Measurements from ENCODE around the gene CFAP251.
A peak's percentile ranks its signal among the peaks of the same experiment; 100 is the strongest.

CFAP251 gene

GRCh38 chr12:121947981-121948380 is 29.6 kb downstream of the CFAP251 start:
- no peak for DNase-seq

DNA sequence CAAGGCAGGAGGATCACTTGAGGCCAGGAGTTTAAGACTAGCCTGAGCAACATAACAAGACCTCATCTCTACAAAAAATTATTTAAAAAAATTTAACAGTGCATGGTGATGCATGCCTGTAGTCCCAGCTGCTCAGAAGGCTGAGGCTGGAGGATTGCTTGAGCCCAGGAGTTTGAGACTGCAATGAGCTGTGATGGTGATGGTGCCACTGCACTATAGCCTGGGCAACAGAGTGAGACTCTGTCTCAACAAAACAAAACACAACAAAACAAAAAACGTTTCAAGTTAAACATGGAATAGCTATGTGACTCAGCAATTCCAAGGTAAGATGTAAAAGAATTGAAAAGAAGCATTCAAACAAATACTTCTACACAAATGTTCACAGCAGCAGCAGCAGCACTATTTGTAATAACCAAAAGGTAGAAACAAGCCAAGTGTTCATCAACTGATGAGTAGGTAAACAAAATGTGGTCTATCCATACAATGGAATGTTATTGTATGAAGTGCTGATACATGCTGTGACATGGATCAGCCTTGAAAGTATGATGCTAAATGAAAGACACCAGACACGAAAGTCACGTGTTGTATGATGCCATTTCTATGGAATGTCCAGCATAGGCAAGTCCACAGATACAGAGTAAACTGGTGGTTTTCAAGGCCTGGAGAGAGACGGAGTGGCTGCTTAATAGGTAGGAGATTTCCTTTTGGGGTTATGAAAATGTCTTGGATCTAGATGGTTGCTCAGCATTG is 31.4 kb downstream of the CFAP251 start:
- DNase-seq, result no peak

GRCh38 chr12:121953117-121953692 is 34.8 kb downstream of the CFAP251 start:
- no peak for DNase-seq

GRCh38 chr12:121953695-121954094 is 35.3 kb downstream of the CFAP251 start:
- peak; percentile 3 for DNase-seq

DNA sequence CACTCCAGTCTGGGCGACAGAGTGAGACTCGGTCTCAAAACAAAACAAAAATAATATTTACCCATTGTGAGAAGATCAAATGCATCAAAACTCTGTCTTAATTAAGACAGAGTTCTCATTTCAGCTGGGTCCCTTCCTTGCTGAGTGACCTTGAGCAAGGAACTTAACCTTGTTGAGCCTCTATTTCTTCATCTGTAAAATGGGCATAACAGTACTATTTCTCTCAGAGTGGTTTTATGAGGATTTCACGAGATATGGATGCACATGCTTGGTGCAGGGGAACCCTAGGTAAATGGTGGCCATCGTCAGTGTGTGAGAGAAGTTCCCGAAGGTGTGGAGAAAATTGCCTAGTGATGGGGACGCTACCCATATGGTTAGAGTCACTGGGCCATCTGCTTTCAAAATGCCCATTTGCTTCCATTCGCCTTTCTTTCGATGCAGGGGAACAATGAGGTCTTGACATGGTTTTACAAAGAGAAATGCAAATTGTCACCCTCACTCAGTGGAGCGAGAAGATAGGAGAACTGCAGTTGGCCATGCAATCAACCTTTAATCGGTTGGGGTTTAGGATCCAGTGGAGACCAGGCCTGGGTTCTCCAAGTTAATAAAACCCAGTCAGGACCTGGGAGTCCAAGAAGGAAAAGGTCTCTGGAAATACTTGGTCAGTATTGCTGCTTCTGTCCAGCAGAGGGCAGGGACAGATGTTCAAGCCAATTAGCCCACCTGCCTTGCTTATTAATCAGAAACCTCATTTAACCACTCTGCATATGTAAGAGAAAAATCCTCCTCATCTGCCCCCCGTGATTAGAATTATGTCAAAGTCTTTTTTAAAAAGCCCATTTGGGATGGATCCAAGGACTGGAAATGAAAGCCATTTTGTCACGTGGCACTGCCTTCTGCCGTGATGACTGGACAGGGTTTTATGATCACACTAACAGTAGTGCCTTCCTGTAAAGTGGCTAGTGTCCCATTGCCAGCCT is 37.2 kb downstream of the CFAP251 start:
- no peak for DNase-seq

DNA sequence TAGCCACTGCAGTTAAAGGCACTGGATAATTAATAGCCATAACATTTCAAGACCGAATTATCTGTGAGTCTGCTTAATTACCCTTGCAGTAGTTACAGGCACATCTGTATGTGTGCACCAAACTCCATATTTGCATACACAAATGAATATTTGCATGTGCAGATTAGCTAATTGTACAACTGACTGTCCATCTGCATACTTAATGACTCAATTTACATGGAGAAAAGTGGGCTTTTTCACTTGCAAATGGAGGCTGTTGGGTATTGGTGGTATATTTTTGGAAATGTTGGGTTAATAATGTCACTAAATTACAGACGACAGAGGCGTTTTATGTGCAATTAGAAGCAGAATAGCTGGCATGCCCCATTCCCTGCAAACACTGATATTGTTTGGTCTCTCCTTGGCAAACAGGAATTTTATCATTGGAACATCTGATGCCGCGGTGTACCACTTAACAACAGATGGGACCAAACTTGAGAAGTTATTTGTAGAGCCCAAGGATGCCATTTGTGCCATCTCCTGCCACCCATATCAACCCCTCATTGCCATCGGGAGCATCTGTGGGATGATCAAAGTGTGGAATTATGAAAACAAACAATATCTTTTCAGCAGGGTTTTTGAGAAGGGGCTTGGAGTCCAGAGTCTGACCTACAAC is 39.6 kb downstream of the CFAP251 start:
- DNase-seq, result peak; percentile 37

- peak; percentile 78 for DNase-seq
Measured at GRCh38 chr12:121958541-121959240, 40.3 kb downstream of the CFAP251 start.

DNA sequence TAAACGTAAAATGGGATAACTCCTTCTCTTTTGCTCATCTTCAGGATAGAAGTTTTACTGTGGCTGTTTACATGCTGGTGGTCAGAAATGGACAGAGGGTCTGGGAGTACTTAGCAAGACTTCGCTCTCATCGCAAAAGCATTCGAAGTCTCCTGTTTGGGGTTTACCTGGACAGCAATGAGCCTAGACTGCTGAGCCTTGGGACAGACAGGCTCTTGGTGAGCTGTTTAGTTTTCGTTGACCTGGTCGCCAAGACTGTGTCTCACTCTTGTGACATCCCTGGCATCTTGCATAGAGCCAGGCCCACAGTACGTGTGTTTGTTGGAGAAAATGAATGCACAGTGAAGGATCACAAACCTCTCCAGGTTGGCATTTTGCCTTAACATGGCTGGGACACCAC is 42.1 kb downstream of the CFAP251 start:
- no peak for DNase-seq

DNA sequence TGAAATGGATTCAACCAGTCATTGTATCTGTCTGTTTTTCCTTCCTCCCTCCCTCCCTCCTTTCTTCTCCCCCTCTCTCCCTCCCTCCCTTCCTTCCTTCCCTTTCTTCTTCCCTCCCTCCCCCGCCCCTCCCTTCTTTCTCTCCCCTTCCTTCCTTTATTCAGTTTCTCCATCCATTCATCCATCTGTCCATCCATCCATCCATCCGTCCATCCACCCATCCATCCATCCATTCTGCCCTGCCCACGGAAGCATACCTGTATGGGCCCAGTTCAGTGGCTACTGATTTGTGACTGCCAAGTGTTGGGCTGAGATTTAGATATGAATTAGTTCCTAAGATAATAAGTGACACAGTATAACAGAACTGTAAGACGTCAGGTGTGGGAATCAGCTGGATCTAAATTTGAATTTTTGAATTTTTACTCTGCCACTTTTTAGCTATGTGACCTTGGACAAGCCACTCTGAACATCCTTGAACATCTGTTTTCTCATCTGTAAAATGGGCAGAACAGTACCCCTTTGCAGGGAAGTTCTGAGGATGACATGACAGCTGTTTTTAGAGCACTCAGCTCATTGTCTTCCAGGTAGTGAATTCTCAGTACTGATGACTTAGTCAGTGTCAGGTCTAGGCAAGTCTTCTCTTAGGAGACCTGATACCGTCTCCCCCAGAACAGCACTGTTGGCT is 42.9 kb downstream of the CFAP251 start:
- no peak for DNase-seq

GRCh38 chr12:121963341-121964018 is 45.1 kb downstream of the CFAP251 start:
- DNase-seq, result no peak

DNA sequence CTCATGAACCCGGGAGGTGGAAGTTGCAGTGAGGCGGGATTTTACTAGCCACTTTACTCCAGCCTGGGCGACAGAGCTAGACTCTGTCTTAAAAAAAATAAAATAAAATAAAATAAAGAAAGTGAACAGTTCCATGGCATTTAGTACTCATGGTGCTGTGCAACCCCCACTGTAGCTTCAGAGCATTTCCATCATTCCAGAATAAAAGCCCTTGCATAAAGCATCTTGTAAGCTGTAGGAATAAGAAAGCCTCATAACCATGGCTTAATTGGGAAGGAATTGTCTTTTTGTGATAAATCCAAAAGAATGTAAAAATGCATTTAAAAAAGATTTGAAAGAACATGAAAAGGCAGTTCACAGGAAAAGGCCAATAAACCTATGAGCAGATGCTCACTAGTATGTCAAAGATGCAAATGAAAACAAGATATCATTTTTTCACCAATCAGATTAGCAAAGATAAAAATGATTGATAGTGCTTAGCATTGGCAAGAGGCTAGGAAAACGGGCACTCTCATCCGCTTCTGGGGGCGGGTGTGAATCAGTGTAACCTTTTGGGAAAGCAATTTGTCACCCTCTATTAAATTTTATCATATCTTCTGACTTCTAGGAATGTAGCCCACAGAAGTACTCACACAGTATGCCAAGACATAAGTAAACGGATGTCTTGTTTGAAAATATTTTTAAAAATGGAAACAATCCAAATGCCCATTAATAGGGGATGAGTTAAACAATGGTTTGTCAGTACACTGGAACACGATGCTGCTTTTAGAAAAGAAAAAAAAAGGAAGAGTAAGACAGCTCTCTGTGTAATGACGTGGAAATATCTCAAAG is 46.6 kb downstream of the CFAP251 start:
- DNase-seq, result no peak

DNA sequence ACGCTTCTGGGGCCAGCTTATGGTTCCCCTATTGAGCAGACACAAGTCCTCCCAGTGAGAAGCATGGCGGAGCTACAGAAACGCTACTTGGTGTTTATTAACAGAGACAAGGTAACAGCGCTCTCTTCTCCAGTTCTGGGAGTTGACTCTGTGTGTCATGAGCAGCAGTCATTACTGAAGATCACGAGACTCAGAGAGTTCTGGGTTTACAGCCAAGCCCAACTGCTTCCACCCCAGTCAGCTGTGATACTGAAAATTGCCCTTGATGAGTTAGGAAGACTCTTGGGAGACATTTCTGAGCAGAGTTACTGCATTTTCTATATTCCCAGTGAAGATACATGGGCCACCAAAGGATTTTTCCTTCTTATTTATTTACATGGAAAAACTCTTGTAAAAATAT is 48.6 kb downstream of the CFAP251 start:
- DNase-seq, result no peak

- DNase-seq, result no peak
Measured at GRCh38 chr12:121968876-121969275, 50.5 kb downstream of the CFAP251 start.

- DNase-seq, result no peak
Measured at GRCh38 chr12:121969726-121970125, 51.3 kb downstream of the CFAP251 start.

- no peak for DNase-seq
Measured at GRCh38 chr12:121970581-121971300, 52.3 kb downstream of the CFAP251 start.

- DNase-seq, result no peak
Measured at GRCh38 chr12:121974026-121974985, 55.9 kb downstream of the CFAP251 start.

DNA sequence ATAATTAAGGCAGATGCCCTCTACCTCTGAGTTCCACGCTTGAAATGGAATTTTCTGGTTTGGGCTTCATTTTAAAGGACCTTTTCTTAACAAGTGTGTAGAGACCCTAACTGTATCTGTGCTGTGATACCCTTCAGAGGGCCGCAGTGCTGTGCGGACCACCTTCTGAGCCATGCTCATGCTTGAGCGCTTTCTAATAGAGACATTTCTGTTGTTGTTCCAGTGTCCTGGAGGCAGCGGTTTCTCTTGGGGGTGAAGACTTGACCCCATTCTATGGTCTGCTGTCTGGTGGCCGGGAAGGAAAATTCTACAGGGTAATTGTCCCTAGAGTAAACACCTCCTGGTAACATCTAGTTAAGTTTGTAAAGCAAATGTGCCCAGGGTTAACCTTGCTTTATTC is 56.6 kb downstream of the CFAP251 start:
- no peak for DNase-seq

GRCh38 chr12:121976950-121977349 is 58.6 kb downstream of the CFAP251 start:
- DNase-seq, result no peak

Measured in NCI-H1105 treated with DMSO at 0.1 percent for 48 hours (cell line).